ENCODE data around the gene SEC61B. TPM values are rescaled to one million over a fixed set of nuclear protein-coding genes. Genes with fewer than 3 reads are reported as not detected.

Gene SEC61B
- total RNA-seq, 3 donors from 2014 or later, result 81.5 to 122 (median 81.7) TPM

- intact Hi-C loops (cut with DNase I, micrococcal nuclease), result no loop called here
Observed at GRCh38 chr9:99178912-99179872, 42.9 kb upstream of the SEC61B start.

GRCh38 chr9:99180199-99180598, 41.9 kb upstream of the SEC61B start:
- TF ChIP-seq, protein P1, sequence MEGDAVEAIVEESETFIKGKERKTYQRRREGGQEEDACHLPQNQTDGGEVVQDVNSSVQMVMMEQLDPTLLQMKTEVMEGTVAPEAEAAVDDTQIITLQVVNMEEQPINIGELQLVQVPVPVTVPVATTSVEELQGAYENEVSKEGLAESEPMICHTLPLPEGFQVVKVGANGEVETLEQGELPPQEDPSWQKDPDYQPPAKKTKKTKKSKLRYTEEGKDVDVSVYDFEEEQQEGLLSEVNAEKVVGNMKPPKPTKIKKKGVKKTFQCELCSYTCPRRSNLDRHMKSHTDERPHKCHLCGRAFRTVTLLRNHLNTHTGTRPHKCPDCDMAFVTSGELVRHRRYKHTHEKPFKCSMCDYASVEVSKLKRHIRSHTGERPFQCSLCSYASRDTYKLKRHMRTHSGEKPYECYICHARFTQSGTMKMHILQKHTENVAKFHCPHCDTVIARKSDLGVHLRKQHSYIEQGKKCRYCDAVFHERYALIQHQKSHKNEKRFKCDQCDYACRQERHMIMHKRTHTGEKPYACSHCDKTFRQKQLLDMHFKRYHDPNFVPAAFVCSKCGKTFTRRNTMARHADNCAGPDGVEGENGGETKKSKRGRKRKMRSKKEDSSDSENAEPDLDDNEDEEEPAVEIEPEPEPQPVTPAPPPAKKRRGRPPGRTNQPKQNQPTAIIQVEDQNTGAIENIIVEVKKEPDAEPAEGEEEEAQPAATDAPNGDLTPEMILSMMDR (IDR thresholded peaks at IDR 0.05), result no peak
- Histone ChIP-seq H3K36me3 (ENCODE audit: low read depth) (no peaks in the 10 kb centered on the region), H3K9me3 (no peaks in the 10 kb centered on the region), H3K4me3 (no peak overlapping the region), H3K4me1 (ENCODE audit: low read depth) (no peaks in the 10 kb centered on the region)
- ATAC-seq (no peak), DNase-seq (no peak)
- intact Hi-C loops (cut with DNase I, micrococcal nuclease), result no loop called here

More at GRCh38 chr9:99178912-99179872, 42.9 kb upstream of the SEC61B start:
- H3K9me3 ChIP-seq, result no peaks in the 10 kb centered on the region
- TF ChIP-seq, protein P1 (IDR thresholded peaks at IDR 0.05), result no peak
- H3K4me1 ChIP-seq (ENCODE audit: low read depth), result no peaks in the 10 kb centered on the region
- ATAC-seq (no peak), DNase-seq (no peak)
- no peaks in the 10 kb centered on the region for H3K36me3 ChIP-seq (ENCODE audit: low read depth)
- H3K4me3 ChIP-seq, result no peak overlapping the region

DNA sequence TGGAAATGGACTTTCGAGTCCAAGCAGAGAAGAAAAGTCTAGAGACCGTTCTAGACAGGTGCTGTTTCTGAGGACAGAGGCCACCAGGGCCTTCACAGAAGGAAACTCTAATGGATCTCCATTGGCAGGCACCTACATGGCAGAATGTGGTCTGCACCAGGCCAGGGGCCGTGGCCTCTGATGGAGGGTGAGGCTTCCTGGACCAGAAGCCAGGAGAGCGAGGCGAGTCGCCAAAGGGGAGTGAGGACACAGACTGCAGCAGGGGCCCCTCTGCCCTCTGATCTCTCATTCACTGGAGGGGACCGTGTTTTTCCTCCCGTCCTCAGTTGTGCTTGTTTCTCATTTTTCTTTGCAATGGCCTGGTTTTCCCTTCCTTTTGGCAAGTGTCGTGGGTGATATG, 41.4 kb upstream of the SEC61B start:
- intact Hi-C loops (cut with DNase I, micrococcal nuclease), result no loop called here
- no peak for DNase-seq

GRCh38 chr9:99181206-99181605, 40.9 kb upstream of the SEC61B start:
- Histone ChIP-seq H3K9me3 (no peaks in the 10 kb centered on the region), H3K4me1 (ENCODE audit: low read depth) (no peaks in the 10 kb centered on the region), H3K36me3 (ENCODE audit: low read depth) (no peaks in the 10 kb centered on the region), H3K4me3 (no peak overlapping the region)
- TF ChIP-seq, protein P1 (IDR thresholded peaks at IDR 0.05), result no peak
- DNase-seq (no peak), ATAC-seq (no peak)
- intact Hi-C loops (cut with DNase I, micrococcal nuclease), result no loop called here

More for the DNA sequence above, 41.4 kb upstream of the SEC61B start:
- ATAC-seq, result no peak
- Histone ChIP-seq H3K4me3 (no peak overlapping the region), H3K9me3 (no peaks in the 10 kb centered on the region), H3K4me1 (ENCODE audit: low read depth) (no peaks in the 10 kb centered on the region), H3K36me3 (ENCODE audit: low read depth) (no peaks in the 10 kb centered on the region)
- TF ChIP-seq, protein P1 (IDR thresholded peaks at IDR 0.05), result no peak

DNA sequence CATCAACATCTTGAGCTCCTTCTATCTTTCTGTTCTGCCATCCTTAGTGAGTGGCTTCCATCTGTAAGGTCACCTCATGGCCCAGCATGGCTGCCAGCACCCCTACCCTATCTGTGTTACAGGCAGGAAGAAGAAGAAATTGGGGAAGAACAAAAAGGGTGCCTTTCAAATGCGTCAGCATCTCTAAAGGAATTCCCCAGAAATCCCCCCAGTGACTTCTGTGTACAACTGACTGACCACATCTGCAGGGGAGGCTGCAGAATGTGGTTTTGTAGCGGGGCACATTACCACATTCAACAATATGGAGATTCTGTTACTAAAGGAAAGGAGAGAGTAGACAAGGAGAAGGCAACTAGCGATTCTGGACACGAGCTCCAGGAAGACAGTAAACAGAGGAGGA, 40.5 kb upstream of the SEC61B start:
- no peaks in the 10 kb centered on the region for H3K9me3 ChIP-seq
- TF ChIP-seq, protein P1 (IDR thresholded peaks at IDR 0.05), result no peak
- H3K4me3 ChIP-seq, result no peak overlapping the region
- DNase-seq (no peak), ATAC-seq (no peak)
- intact Hi-C loops (cut with DNase I, micrococcal nuclease), result no loop called here
- no peaks in the 10 kb centered on the region for H3K4me1 ChIP-seq (ENCODE audit: low read depth)
- H3K36me3 ChIP-seq (ENCODE audit: low read depth), result no peaks in the 10 kb centered on the region

Data from mucosa of descending colon (tissue), 3 donors.